Measurements from ENCODE around the gene SF1. TPM values are rescaled to one million over a fixed set of nuclear protein-coding genes. Genes with fewer than 3 reads are reported as not detected.

SF1 gene
- total RNA-seq, 2 donors from 2014 or later = 1,476 to 1,622 TPM

GRCh38 chr11:64784813-64785581 is 6.7 kb upstream of the SF1 start:
- H3K36me3 Mint-ChIP-seq (ENCODE audit: low read depth) = no peaks in the 10 kb centered on the region
- DNase-seq = no peak
- no peaks in the 10 kb centered on the region for H3K27me3 Mint-ChIP-seq
- peak overlapping the region; percentile 32 for H3K27ac Mint-ChIP-seq
- no peaks in the 10 kb centered on the region for H3K9me3 ChIP-seq (ENCODE audit: control insufficient read depth, low read length, poor library complexity, severe bottlenecking)
- no peak for ATAC-seq
- H3K4me1 Mint-ChIP-seq = peaks cover 17% of the 10 kb centered on the region
- H3K4me3 Mint-ChIP-seq = no peak overlapping the region

- Mint-ChIP-seq H3K4me3 (peak overlapping the region; percentile 92), H3K36me3 (ENCODE audit: low read depth) (peaks cover 10% of the 10 kb centered on the region), H3K27me3 (no peaks in the 10 kb centered on the region), H3K4me1 (peaks cover 54% of the 10 kb centered on the region), H3K27ac (peak overlapping the region; percentile 100)
- no peak for DNase-seq
- H3K9me3 ChIP-seq (ENCODE audit: control insufficient read depth, low read length, poor library complexity, severe bottlenecking) = no peaks in the 10 kb centered on the region
- no peak for ATAC-seq
These were observed 194 bp downstream of the SF1 start for GRCh38 chr11:64778223-64778472.

- H3K27me3 Mint-ChIP-seq = no peaks in the 10 kb centered on the region
- H3K27ac Mint-ChIP-seq = peak overlapping the region; percentile 96
- peaks cover 10% of the 10 kb centered on the region for H3K36me3 Mint-ChIP-seq (ENCODE audit: low read depth)
- H3K4me1 Mint-ChIP-seq = peaks cover 55% of the 10 kb centered on the region
- no peak for ATAC-seq
- peak overlapping the region; percentile 91 for H3K4me3 Mint-ChIP-seq
- peak; percentile 74 to 84 (median 79) for DNase-seq
- H3K9me3 ChIP-seq (ENCODE audit: control insufficient read depth, low read length, poor library complexity, severe bottlenecking) = no peaks in the 10 kb centered on the region
These were observed 706 bp downstream of the SF1 start for GRCh38 chr11:64777449-64778222.

- Mint-ChIP-seq H3K36me3 (ENCODE audit: low read depth) (peaks cover 10% of the 10 kb centered on the region), H3K27ac (peak overlapping the region; percentile 96), H3K4me3 (peak overlapping the region; percentile 91), H3K27me3 (no peaks in the 10 kb centered on the region), H3K4me1 (peaks cover 60% of the 10 kb centered on the region)
- H3K9me3 ChIP-seq (ENCODE audit: control insufficient read depth, low read length, poor library complexity, severe bottlenecking) = no peaks in the 10 kb centered on the region
- ATAC-seq (no peak), DNase-seq (no peak)
These were observed 1.5 kb downstream of the SF1 start for GRCh38 chr11:64776875-64777274.

GRCh38 chr11:64776425-64776824 is 1.9 kb downstream of the SF1 start:
- Mint-ChIP-seq H3K27ac (peak overlapping the region; percentile 96), H3K36me3 (ENCODE audit: low read depth) (peaks cover 10% of the 10 kb centered on the region), H3K4me1 (peaks cover 63% of the 10 kb centered on the region), H3K4me3 (peak overlapping the region; percentile 91), H3K27me3 (no peaks in the 10 kb centered on the region)
- no peak for ATAC-seq
- H3K9me3 ChIP-seq (ENCODE audit: control insufficient read depth, low read length, poor library complexity, severe bottlenecking) = no peaks in the 10 kb centered on the region
- DNase-seq = no peak

GRCh38 chr11:64774144-64774543 is 4.2 kb downstream of the SF1 start:
- H3K4me3 Mint-ChIP-seq = no peak overlapping the region
- H3K36me3 Mint-ChIP-seq (ENCODE audit: low read depth) = peaks cover 16% of the 10 kb centered on the region
- H3K27me3 Mint-ChIP-seq = no peaks in the 10 kb centered on the region
- H3K9me3 ChIP-seq (ENCODE audit: control insufficient read depth, low read length, poor library complexity, severe bottlenecking) = no peaks in the 10 kb centered on the region
- peak overlapping the region; percentile 96 for H3K27ac Mint-ChIP-seq
- ATAC-seq (no peak), DNase-seq (no peak)
- peaks cover 54% of the 10 kb centered on the region for H3K4me1 Mint-ChIP-seq

GRCh38 chr11:64772303-64773018 is 5.9 kb downstream of the SF1 start:
- no peak for DNase-seq
- Mint-ChIP-seq H3K4me3 (no peak overlapping the region), H3K27me3 (no peaks in the 10 kb centered on the region), H3K36me3 (ENCODE audit: low read depth) (peaks cover 20% of the 10 kb centered on the region), H3K27ac (peak overlapping the region; percentile 91), H3K4me1 (peaks cover 64% of the 10 kb centered on the region)
- no peak for ATAC-seq
- no peaks in the 10 kb centered on the region for H3K9me3 ChIP-seq (ENCODE audit: control insufficient read depth, low read length, poor library complexity, severe bottlenecking)

- Mint-ChIP-seq H3K27ac (peak overlapping the region; percentile 91), H3K36me3 (ENCODE audit: low read depth) (peaks cover 15% of the 10 kb centered on the region), H3K27me3 (no peaks in the 10 kb centered on the region), H3K4me1 (peaks cover 59% of the 10 kb centered on the region), H3K4me3 (peak overlapping the region; percentile 34)
- ATAC-seq (no peak), DNase-seq (no peak)
- no peaks in the 10 kb centered on the region for H3K9me3 ChIP-seq (ENCODE audit: control insufficient read depth, low read length, poor library complexity, severe bottlenecking)
These were observed 6.5 kb downstream of the SF1 start for GRCh38 chr11:64771861-64772260.

- H3K9me3 ChIP-seq (ENCODE audit: control insufficient read depth, low read length, poor library complexity, severe bottlenecking) = no peaks in the 10 kb centered on the region
- no peaks in the 10 kb centered on the region for H3K27me3 Mint-ChIP-seq
- ATAC-seq = no peak
- H3K4me1 Mint-ChIP-seq = peaks cover 53% of the 10 kb centered on the region
- no peak for DNase-seq
- peak overlapping the region; percentile 91 for H3K27ac Mint-ChIP-seq
- peak overlapping the region; percentile 36 for H3K4me3 Mint-ChIP-seq
- H3K36me3 Mint-ChIP-seq (ENCODE audit: low read depth) = peaks cover 18% of the 10 kb centered on the region
These were observed 8.2 kb downstream of the SF1 start for GRCh38 chr11:64770120-64770519.

- peak overlapping the region; percentile 89 for H3K4me3 Mint-ChIP-seq
- DNase-seq (no peak), ATAC-seq (no peak)
- H3K4me1 Mint-ChIP-seq = peaks cover 55% of the 10 kb centered on the region
- no peaks in the 10 kb centered on the region for H3K9me3 ChIP-seq (ENCODE audit: control insufficient read depth, low read length, poor library complexity, severe bottlenecking)
- H3K27me3 Mint-ChIP-seq = no peaks in the 10 kb centered on the region
- H3K36me3 Mint-ChIP-seq (ENCODE audit: low read depth) = peaks cover 25% of the 10 kb centered on the region
- peak overlapping the region; percentile 91 for H3K27ac Mint-ChIP-seq
These were observed 9.1 kb downstream of the SF1 start for GRCh38 chr11:64769283-64769682.

GRCh38 chr11:64768300-64768694 is 10.0 kb downstream of the SF1 start:
- peak overlapping the region; percentile 91 for H3K27ac Mint-ChIP-seq
- peak overlapping the region; percentile 95 for H3K4me3 Mint-ChIP-seq
- no peaks in the 10 kb centered on the region for H3K9me3 ChIP-seq (ENCODE audit: control insufficient read depth, low read length, poor library complexity, severe bottlenecking)
- no peak for DNase-seq
- ATAC-seq = no peak
- no peaks in the 10 kb centered on the region for H3K27me3 Mint-ChIP-seq
- H3K36me3 Mint-ChIP-seq (ENCODE audit: low read depth) = peaks cover 24% of the 10 kb centered on the region
- H3K4me1 Mint-ChIP-seq = peaks cover 60% of the 10 kb centered on the region

GRCh38 chr11:64767344-64768299 is 10.7 kb downstream of the SF1 start:
- Mint-ChIP-seq H3K4me1 (peaks cover 64% of the 10 kb centered on the region), H3K27me3 (no peaks in the 10 kb centered on the region), H3K36me3 (ENCODE audit: low read depth) (peaks cover 26% of the 10 kb centered on the region), H3K27ac (peak overlapping the region; percentile 91), H3K4me3 (peak overlapping the region; percentile 95)
- DNase-seq = peak; percentile 57 to 79 (median 66)
- H3K9me3 ChIP-seq (ENCODE audit: control insufficient read depth, low read length, poor library complexity, severe bottlenecking) = no peaks in the 10 kb centered on the region
- ATAC-seq = peak; percentile 34
